Spleen (tissue), 11 donors: ENCODE data around the gene RGS1. TPM values are rescaled to one million over a fixed set of nuclear protein-coding genes. Genes with fewer than 3 reads are reported as not detected.

ENCODE experiments used
- DNase-seq: peaks from one replicate; pipeline ENCODE4 v3.0.0-alpha.2; 2020
- H3K27ac ChIP-seq, 8 donors: fragments of 200-600 bp; sonication (generic) in 7 of 8; 1 replicate in 4 of 8; 2 replicates in 4 of 8; pipeline versions ENCODE4 v1.5.0 to v1.8.0; 2016 to 2021; ENCODE audit warnings: inconsistent platforms in 4 of 8, mild to moderate bottlenecking in 4 of 8, moderate library complexity in 1 of 8
- H3K27me3 ChIP-seq, 7 donors: fragments of 200-600 bp; sonication (generic) in 6 of 7; replicated peaks in 1 of 7; 1 replicate in 4 of 7; 2 replicates in 3 of 7; pipeline versions ENCODE4 v1.5.0 to v1.8.0; 2016 to 2021; ENCODE audit warnings: inconsistent platforms in 3 of 7, mild to moderate bottlenecking in 1 of 7
- H3K36me3 ChIP-seq, 6 donors: fragments of 200-600 bp; sonication (generic) in 5 of 6; 1 replicate in 4 of 6; 2 replicates in 2 of 6; pipeline versions ENCODE4 v1.5.0 to v1.8.0; 2016 to 2021; ENCODE audit warnings: inconsistent platforms in 2 of 6
- H3K4me1 ChIP-seq, 6 donors: fragments of 200-600 bp; sonication (generic) in 5 of 6; 1 replicate in 3 of 6; 2 replicates in 3 of 6; pipeline versions ENCODE4 v1.5.0 to v1.8.0; 2016 to 2021; ENCODE audit warnings: inconsistent platforms in 3 of 6
- H3K4me3 ChIP-seq, 8 donors: fragments of 200-600 bp; sonication (generic) in 7 of 8; 1 replicate in 4 of 8; 2 replicates in 4 of 8; pipeline versions ENCODE4 v1.5.0 to v1.8.0; 2016 to 2021; ENCODE audit warnings: inconsistent platforms in 4 of 8, mild to moderate bottlenecking in 4 of 8, moderate library complexity in 2 of 8
- H3K9me3 ChIP-seq, 8 donors: fragments of 200-600 bp; sonication (generic) in 7 of 8; 1 replicate in 4 of 8; 2 replicates in 4 of 8; pipeline versions ENCODE4 v1.5.0 to v1.8.0; 2016 to 2021; ENCODE audit warnings: inconsistent platforms in 4 of 8
- POLR2A ChIP-seq, 3 donors: fragments of 450-650 bp; IDR thresholded peaks; one replicate each; pipeline ENCODE4 v1.5.1; 2017; ENCODE audit warnings: antibody characterized with exemption in 3 of 3, mild to moderate bottlenecking in 1 of 3
- POLR2AphosphoS5 ChIP-seq, 3 donors: sonication (generic); formaldehyde crosslinking; IDR thresholded peaks; one replicate each; pipeline ENCODE4 v1.5.1; 2017; ENCODE audit warnings: antibody characterized with exemption in 3 of 3
- WGBS, 5 donors: extraction: QIAGEN DNeasy Blood & Tissue Kit in 3 of 5; methylation state at CpG; one replicate each; pipeline versions ENCODE4 v1.1.5 to v1.1.7; 2013 to 2018; 5-methylcytosine and 5-hydroxymethylcytosine counted together
- intact Hi-C: fragments of 100-400 bp; cut with DNase I; formaldehyde crosslinking; loops from one replicate; pipeline ENCODE4 v1.15.0; 2023; ENCODE audit warnings: low total_unique reads
- polyA plus RNA-seq, 3 donors: library from polyadenylated mRNA; stranded (reverse); fragments of 200-250 nt; gene quantifications; one replicate each; pipeline ENCODE4 v1.2.1, GENCODE V29; 2013
- total RNA-seq, 7 donors: library from RNA; depleted of rRNA in 3 of 7; stranded (reverse); fragments of >200 nt in 3 of 7; fragmentation: NEBNext Ultra II Directional in 4 of 7; extraction: Animal tissue kit (Norgen Biotek cat#: 25700) in 4 of 7; gene quantifications; one replicate each; pipeline versions ENCODE4 v1.1.0 to v1.2.1, GENCODE V29; 2016 to 2021
- TF ChIP-seq, protein P1 (sequence below), 11 experiments: fragments of 200-600 bp in 7 of 11; fragments of 450-650 bp in 4 of 11; sonication (generic) in 4 of 11; IDR thresholded peaks in 8 of 11; conservative IDR thresholded peaks in 3 of 11; 1 replicate in 7 of 11; 2 replicates in 4 of 11; pipeline versions ENCODE4 v1.4.0 to v1.8.0; 2016 to 2021; ENCODE audit warnings: antibody characterized with exemption in 11 of 11, inconsistent platforms in 4 of 11, mild to moderate bottlenecking in 1 of 11
- donor health status: healthy with polysubstance abuse.
- donor health status: DM: no; HTN: no; CAD: no; lungs with moderate emphysema.
- donor health status: DM: no; HTN: no; CAD: no.
- donor health status: Bipolar disorder and iron deficiency.
- donor health status: healthy.
- donor health status: DM: no; HTN: no; CAD: no.
- donor health status: DM: yes; HTN: yes; CAD: no.

Gene RGS1
- total and polyA plus RNA-seq, 10 donors: 15.9 to 261 (median 68.2) TPM

DNA sequence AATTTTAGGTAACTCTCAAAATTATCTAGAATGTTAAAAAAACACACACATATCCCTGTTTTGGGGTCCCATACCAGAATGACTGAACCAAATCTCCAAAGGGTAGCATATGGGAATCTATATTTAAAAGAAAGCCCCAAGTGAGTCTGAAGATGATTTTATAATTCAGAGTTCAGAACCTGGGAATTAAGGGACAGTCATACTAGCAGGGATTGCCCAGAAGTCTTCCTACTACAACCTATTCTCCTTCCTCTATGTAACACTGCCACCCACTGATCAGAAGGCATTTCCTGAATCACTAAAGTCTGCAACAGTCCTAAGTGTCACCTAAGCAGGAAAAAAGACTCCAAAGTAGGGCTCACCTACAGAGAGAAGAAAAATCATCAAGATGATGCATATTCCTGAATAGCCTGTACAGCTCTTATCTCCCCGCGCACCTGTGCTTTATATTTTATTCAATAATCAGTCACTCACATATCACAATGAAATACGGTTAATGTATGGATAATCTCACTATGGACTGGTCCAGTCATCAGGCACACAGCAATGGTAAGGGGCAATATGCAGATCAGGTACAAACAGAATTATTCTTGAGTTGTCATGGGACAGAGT, 4.9 kb downstream of the RGS1 start:
- H3K36me3 ChIP-seq: no peaks in the 10 kb centered on the region
- no peak overlapping the region for H3K27ac ChIP-seq
- no peak for DNase-seq
- TF ChIP-seq POLR2AphosphoS5 (IDR thresholded peaks at IDR 0.05) (peak in 1 of 3 donors; percentile 66), POLR2A (IDR thresholded peaks at IDR 0.05) (peak in 1 of 3 donors; percentile 41)
- TF ChIP-seq, protein P1, sequence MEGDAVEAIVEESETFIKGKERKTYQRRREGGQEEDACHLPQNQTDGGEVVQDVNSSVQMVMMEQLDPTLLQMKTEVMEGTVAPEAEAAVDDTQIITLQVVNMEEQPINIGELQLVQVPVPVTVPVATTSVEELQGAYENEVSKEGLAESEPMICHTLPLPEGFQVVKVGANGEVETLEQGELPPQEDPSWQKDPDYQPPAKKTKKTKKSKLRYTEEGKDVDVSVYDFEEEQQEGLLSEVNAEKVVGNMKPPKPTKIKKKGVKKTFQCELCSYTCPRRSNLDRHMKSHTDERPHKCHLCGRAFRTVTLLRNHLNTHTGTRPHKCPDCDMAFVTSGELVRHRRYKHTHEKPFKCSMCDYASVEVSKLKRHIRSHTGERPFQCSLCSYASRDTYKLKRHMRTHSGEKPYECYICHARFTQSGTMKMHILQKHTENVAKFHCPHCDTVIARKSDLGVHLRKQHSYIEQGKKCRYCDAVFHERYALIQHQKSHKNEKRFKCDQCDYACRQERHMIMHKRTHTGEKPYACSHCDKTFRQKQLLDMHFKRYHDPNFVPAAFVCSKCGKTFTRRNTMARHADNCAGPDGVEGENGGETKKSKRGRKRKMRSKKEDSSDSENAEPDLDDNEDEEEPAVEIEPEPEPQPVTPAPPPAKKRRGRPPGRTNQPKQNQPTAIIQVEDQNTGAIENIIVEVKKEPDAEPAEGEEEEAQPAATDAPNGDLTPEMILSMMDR (IDR thresholded peaks at IDR 0.05 in 8 of 11, conservative IDR thresholded peaks at IDR 0.05 in 3 of 11): peak in 4 of 11 experiments; percentile 18 to 39 (median 27)
- no peaks in the 10 kb centered on the region for H3K9me3 ChIP-seq
- intact Hi-C loops: no loop called here
- peaks cover 0 to 5% (median 0%) of the 10 kb centered on the region in 6 donors for H3K4me1 ChIP-seq
- H3K4me3 ChIP-seq: peak overlapping the region in 1 of 8 donors; percentile 61
- WGBS, 5 donors: 90 to 98% (median 96%) methylated on average over 3 of the region's 3 CpGs
- H3K27me3 ChIP-seq: no peaks in the 10 kb centered on the region

DNA sequence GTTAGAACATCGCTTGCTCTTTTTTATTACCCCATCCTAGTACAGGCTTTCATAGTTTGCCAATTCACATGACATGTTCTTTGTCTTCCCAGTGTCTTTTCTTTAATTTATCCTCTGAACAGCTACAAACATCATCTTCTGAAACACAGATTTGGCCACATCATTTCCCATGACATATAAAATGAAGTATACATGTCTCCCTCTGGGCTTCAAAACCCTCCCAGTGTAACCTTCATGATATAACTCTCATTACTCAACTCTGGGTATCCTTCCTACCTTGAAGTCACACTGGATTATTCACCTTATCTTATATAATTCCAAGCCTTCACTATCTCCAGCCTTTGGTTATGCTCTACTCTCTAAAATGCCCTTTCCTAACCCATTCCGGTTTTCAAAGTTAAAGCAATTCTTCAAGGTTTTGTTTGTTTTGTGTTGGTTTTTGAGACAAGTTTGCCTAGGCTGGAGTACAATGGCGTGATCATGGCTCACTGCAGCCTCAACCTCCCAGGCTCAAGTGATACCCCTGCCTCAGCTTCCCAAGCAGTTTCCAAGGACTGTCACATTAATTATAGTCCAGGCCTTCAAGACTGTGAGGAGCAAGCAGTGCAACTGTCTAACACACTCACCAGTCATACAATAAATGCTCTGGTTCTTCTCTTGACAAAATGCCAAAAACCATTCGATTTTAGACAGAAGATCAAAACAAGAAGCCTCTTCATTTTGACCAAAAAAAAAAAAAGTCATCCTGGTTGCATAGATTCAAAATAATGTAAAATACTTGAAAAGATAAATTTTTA, 5.8 kb downstream of the RGS1 start:
- DNase-seq: no peak
- H3K4me1 ChIP-seq: no peaks in the 10 kb centered on the region
- H3K4me3 ChIP-seq: no peak overlapping the region
- no peaks in the 10 kb centered on the region for H3K9me3 ChIP-seq
- H3K36me3 ChIP-seq: no peaks in the 10 kb centered on the region
- intact Hi-C loops: no loop called here
- TF ChIP-seq, protein P1 (IDR thresholded peaks at IDR 0.05 in 8 of 11, conservative IDR thresholded peaks at IDR 0.05 in 3 of 11): no peak
- peak in 1 of 3 donors; percentile 26 for TF ChIP-seq POLR2AphosphoS5 (IDR thresholded peaks at IDR 0.05)
- TF ChIP-seq POLR2A (IDR thresholded peaks at IDR 0.05): no peak
- no peak overlapping the region for H3K27ac ChIP-seq
- 80 to 90% (median 87%) methylated on average over 4 of the region's 4 CpGs for WGBS, 5 donors
- H3K27me3 ChIP-seq: no peaks in the 10 kb centered on the region

GRCh38 chr1:192584866-192585265, 9.3 kb downstream of the RGS1 start:
- no peak overlapping the region for H3K27ac ChIP-seq
- TF ChIP-seq, protein P1 (IDR thresholded peaks at IDR 0.05 in 8 of 11, conservative IDR thresholded peaks at IDR 0.05 in 3 of 11): no peak
- no peak for TF ChIP-seq POLR2AphosphoS5 (IDR thresholded peaks at IDR 0.05)
- TF ChIP-seq POLR2A (IDR thresholded peaks at IDR 0.05): no peak
- intact Hi-C loops: no loop called here
- WGBS, 5 donors: 66 to 85% (median 81%) methylated on average over 1 of the region's 1 CpG
- H3K4me3 ChIP-seq: no peak overlapping the region
- H3K27me3 ChIP-seq: no peaks in the 10 kb centered on the region
- H3K4me1 ChIP-seq: no peaks in the 10 kb centered on the region
- H3K9me3 ChIP-seq: no peaks in the 10 kb centered on the region
- DNase-seq: no peak
- H3K36me3 ChIP-seq: no peaks in the 10 kb centered on the region
